SK-N-SH (cell line): Measurements from ENCODE around the gene MSN. TPM values are rescaled to one million over a fixed set of nuclear protein-coding genes. Genes with fewer than 3 reads are reported as not detected.

ENCODE experiments used
- CTCF ChIA-PET: fragments of 300-600, 350-600 bp; formaldehyde crosslinking; extraction: SDS; loops from one replicate; lab custom pipeline; 2021; lab: Yijun Ruan, JAX
- POLR2A ChIA-PET: fragments of 350-600 bp; sonication (Branson Sonifier 250); formaldehyde crosslinking; extraction: SDS; loops from one replicate; lab custom pipeline; 2020; ENCODE audit warnings: antibody characterized with exemption, inconsistent platforms; lab: Yijun Ruan, JAX
- DNase-seq: peaks from one replicate; pipeline ENCODE4 v3.0.0; 2012
- H2AFZ ChIP-seq: fragments of 200-600 bp; sonication (generic); 2 replicates; pipeline ENCODE4 v1.8.1; 2016; ENCODE audit warnings: antibody characterized with exemption, mild to moderate bottlenecking, low read depth
- H3F3A ChIP-seq: fragments of 200-600 bp; sonication (generic); replicated peaks from 2 replicates; pipeline ENCODE3; 2016; ENCODE audit warnings: antibody characterized with exemption, mild to moderate bottlenecking; ENCODE audit not compliant: insufficient read depth
- H3K27ac ChIP-seq, 2 experiments: fragments of 200-500 bp in 1 of 2; fragments of 200-600 bp in 1 of 2; sonication (Bioruptor generic) in 1 of 2; sonication (generic), shearing (Covaris generic) in 1 of 2; 2 replicates each; pipeline versions ENCODE4 v1.5.1 to v1.6.1; 2014 to 2016; ENCODE audit warnings: low read depth in 2 of 2, inconsistent platforms in 1 of 2, low read length in 1 of 2, mild to moderate bottlenecking in 1 of 2, mixed read lengths in 1 of 2
- H3K27me3 ChIP-seq: fragments of 200-600 bp; sonication (generic), shearing (Covaris generic); 2 replicates; pipeline ENCODE4 v1.6.1; 2016; ENCODE audit warnings: mixed run types; ENCODE audit not compliant: insufficient read depth
- H3K36me3 ChIP-seq, 2 experiments: fragments of 200-500 bp in 1 of 2; fragments of 200-600 bp in 1 of 2; sonication (Bioruptor generic) in 1 of 2; sonication (generic) in 1 of 2; replicated peaks in 1 of 2; 2 replicates each; pipeline versions ENCODE3 to v1.5.1; 2014 to 2016; ENCODE audit warnings: low read length in 1 of 2, mild to moderate bottlenecking in 1 of 2; ENCODE audit not compliant: insufficient read depth in 2 of 2, control insufficient read depth in 1 of 2
- H3K4me1 ChIP-seq, 2 experiments: fragments of 200-500 bp in 1 of 2; fragments of 200-600 bp in 1 of 2; sonication (Bioruptor generic) in 1 of 2; sonication (generic), shearing (Covaris generic) in 1 of 2; 2 replicates each; pipeline versions ENCODE4 v1.5.1 to v1.6.1; 2014 to 2016; ENCODE audit warnings: low read depth in 1 of 2, low read length in 1 of 2, mixed run types in 1 of 2; ENCODE audit not compliant: insufficient read depth in 2 of 2, control insufficient read depth in 1 of 2
- H3K4me2 ChIP-seq: fragments of 200-600 bp; sonication (generic), shearing (Covaris generic); 2 replicates; pipeline ENCODE4 v1.6.1; 2017; ENCODE audit warnings: mixed run types
- H3K4me3 ChIP-seq, 2 experiments: fragments of 200-500 bp in 1 of 2; fragments of 200-600 bp in 1 of 2; sonication (Bioruptor generic) in 1 of 2; sonication (generic), shearing (Covaris generic) in 1 of 2; 2 replicates each; pipeline versions ENCODE4 v1.5.1 to v1.8.1; 2014 to 2016; ENCODE audit warnings: low read depth in 2 of 2, inconsistent platforms in 1 of 2, low read length in 1 of 2, mild to moderate bottlenecking in 1 of 2, mixed read lengths in 1 of 2, moderate library complexity in 1 of 2
- H3K79me2 ChIP-seq: fragments of 200-600 bp; sonication (generic); 2 replicates; pipeline ENCODE4 v1.8.1; 2017; ENCODE audit warnings: mild to moderate bottlenecking; ENCODE audit not compliant: insufficient read depth
- H3K9ac ChIP-seq: fragments of 200-600 bp; sonication (generic); 2 replicates; pipeline ENCODE4 v1.6.1; 2017; ENCODE audit warnings: mixed run types
- H3K9me2 ChIP-seq: fragments of 200-600 bp; sonication (generic); 2 replicates; pipeline ENCODE4 v1.6.1; 2017; ENCODE audit warnings: mixed run types
- H3K9me3 ChIP-seq: fragments of 200-600 bp; sonication (generic); 2 replicates; pipeline ENCODE4 v1.6.1; 2017; ENCODE audit warnings: mixed run types, mild to moderate bottlenecking, moderate library complexity
- H4K20me1 ChIP-seq: fragments of 200-600 bp; sonication (generic); 2 replicates; pipeline ENCODE4 v1.6.1; 2017; ENCODE audit warnings: mild to moderate bottlenecking, mixed run types; ENCODE audit not compliant: insufficient read depth
- ELF1 ChIP-seq: IDR thresholded peaks from 2 replicates; pipeline ENCODE4 v1.4.0; 2012
- FOSL2 ChIP-seq: IDR thresholded peaks from 2 replicates; pipeline ENCODE4 v1.4.0; 2012; ENCODE audit warnings: low read depth, mild to moderate bottlenecking, moderate library complexity, borderline replicate concordance
- MXI1 ChIP-seq: IDR thresholded peaks from 2 replicates; pipeline ENCODE4 v1.6.1; 2012; ENCODE audit warnings: mild to moderate bottlenecking, low read depth, low read length, improper control_type of control experiment
- NFIC ChIP-seq: IDR thresholded peaks from 2 replicates; pipeline ENCODE4 v1.4.0; 2012; ENCODE audit warnings: borderline replicate concordance
- NRF1 ChIP-seq: IDR thresholded peaks from 2 replicates; pipeline ENCODE4 v1.6.1; 2012; ENCODE audit warnings: low read depth, mild to moderate bottlenecking, low read length
- PBX3 ChIP-seq: IDR thresholded peaks from 2 replicates; pipeline ENCODE4; 2012
- POLR2AphosphoS5 ChIP-seq: IDR thresholded peaks from 2 replicates; pipeline ENCODE4 v1.6.1; 2012; ENCODE audit warnings: low read depth, low read length
- RAD21 ChIP-seq: IDR thresholded peaks from 2 replicates; pipeline ENCODE4 v1.6.1; 2012; ENCODE audit warnings: mild to moderate bottlenecking, low read length
- REST ChIP-seq: IDR thresholded peaks from 2 replicates; pipeline ENCODE4 v1.6.1; 2012; ENCODE audit warnings: mild to moderate bottlenecking, low read depth, low read length, moderate library complexity
- RFX5 ChIP-seq: IDR thresholded peaks from 2 replicates; pipeline ENCODE4 v1.6.1; 2012; ENCODE audit warnings: mild to moderate bottlenecking, improper control_type of control experiment, low read length
- RXRA ChIP-seq: IDR thresholded peaks from 2 replicates; pipeline ENCODE4 v1.4.0; 2012; ENCODE audit warnings: low read depth, mild to moderate bottlenecking, borderline replicate concordance
- SIN3A ChIP-seq: IDR thresholded peaks from 2 replicates; pipeline ENCODE4 v1.6.1; 2012; ENCODE audit warnings: low read depth, mild to moderate bottlenecking, low read length, moderate library complexity, borderline replicate concordance
- SMC3 ChIP-seq: IDR thresholded peaks from 2 replicates; pipeline ENCODE4 v1.6.1; 2012; ENCODE audit warnings: low read depth, low read length, improper control_type of control experiment
- YY1 ChIP-seq: IDR thresholded peaks from 2 replicates; pipeline ENCODE4 v1.4.0; 2012; ENCODE audit warnings: low read depth, mild to moderate bottlenecking
- WGBS: methylation state at CpG from one replicate; pipeline ENCODE4 v1.1.6; 2017; ENCODE audit warnings: low lambda C conversion rate; 5-methylcytosine and 5-hydroxymethylcytosine counted together
- polyA plus RNA-seq, 3 experiments: library from polyadenylated mRNA; depleted of rRNA; stranded (reverse); fragments of >200 nt; gene quantifications; 2 replicates each; pipeline ENCODE4 v1.2.3, GENCODE V29; 2012

The MSN gene
- polyA plus RNA-seq, 1 of the 3 experiments (the other 2 are of a cell fraction) = 189 TPM

- TF ChIP-seq REST (no peak), SIN3A (no peak)
These were observed 105.4 kb downstream of the MSN start (continued) for GRCh38 chrX:65772842-65773241.

DNA sequence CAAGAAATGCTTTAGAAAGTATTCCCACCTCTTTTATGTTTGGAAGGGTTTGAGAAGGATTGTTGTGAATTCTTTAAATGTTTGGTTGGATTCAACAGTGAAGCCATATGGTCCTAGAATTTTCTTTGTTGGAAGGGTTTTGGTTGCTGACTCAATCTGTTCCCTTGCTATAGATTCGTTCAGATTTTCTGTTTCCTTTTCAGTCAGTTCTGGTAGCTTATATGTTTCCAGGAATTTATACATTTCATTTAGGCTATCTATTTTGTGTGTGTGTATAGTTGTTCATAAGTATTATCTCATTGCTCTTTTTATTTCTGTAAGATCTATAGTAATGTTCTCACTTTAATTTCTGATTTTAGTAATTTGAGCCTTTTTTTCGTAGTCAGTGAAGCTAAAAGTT, 114.4 kb downstream of the MSN start:
- no peaks in the 10 kb centered on the region for H3F3A ChIP-seq
- no peak overlapping the region for H3K27ac ChIP-seq
- no peaks in the 10 kb centered on the region for H3K79me2 ChIP-seq
- no peak overlapping the region for H3K4me2 ChIP-seq
- H3K4me1 ChIP-seq = no peaks in the 10 kb centered on the region
- H3K36me3 ChIP-seq = no peaks in the 10 kb centered on the region
- TF ChIP-seq SMC3 (no peak), RAD21 (no peak), MXI1 (no peak), ELF1 (no peak), NRF1 (no peak), REST (no peak)
- WGBS = 3% methylated on average over 2 of the region's 2 CpGs
- no peak overlapping the region for H3K4me3 ChIP-seq
- no peak for DNase-seq
- H3K9ac ChIP-seq = no peak overlapping the region
- H2AFZ ChIP-seq = no peak overlapping the region
- CTCF ChIA-PET = no interaction called here
- H3K9me2 ChIP-seq = no peaks in the 10 kb centered on the region
- H4K20me1 ChIP-seq = no peaks in the 10 kb centered on the region
- no peaks in the 10 kb centered on the region for H3K9me3 ChIP-seq
- POLR2A ChIA-PET = no interaction called here
- no peaks in the 10 kb centered on the region for H3K27me3 ChIP-seq

GRCh38 chrX:65783746-65784145, 116.3 kb downstream of the MSN start:
- H3F3A ChIP-seq = no peaks in the 10 kb centered on the region
- H3K9me3 ChIP-seq = no peaks in the 10 kb centered on the region
- no peaks in the 10 kb centered on the region for H3K36me3 ChIP-seq
- H3K9me2 ChIP-seq = no peaks in the 10 kb centered on the region
- H2AFZ ChIP-seq = no peak overlapping the region
- CTCF ChIA-PET = no interaction called here
- no peaks in the 10 kb centered on the region for H4K20me1 ChIP-seq
- no peak overlapping the region for H3K27ac ChIP-seq
- no peaks in the 10 kb centered on the region for H3K79me2 ChIP-seq
- H3K4me3 ChIP-seq = no peak overlapping the region
- H3K9ac ChIP-seq = no peak overlapping the region
- no peaks in the 10 kb centered on the region for H3K4me1 ChIP-seq
- 0% methylated on average over 1 of the region's 1 CpG for WGBS
- H3K27me3 ChIP-seq = no peaks in the 10 kb centered on the region
- no peak overlapping the region for H3K4me2 ChIP-seq
- POLR2A ChIA-PET = no interaction called here
- DNase-seq = no peak
- no peak for TF ChIP-seq RFX5
- TF ChIP-seq YY1 = no peak
- TF ChIP-seq PBX3 = no peak
- no peak for TF ChIP-seq RXRA
- TF ChIP-seq FOSL2 = no peak
- TF ChIP-seq REST = no peak
- no peak for TF ChIP-seq POLR2AphosphoS5
- no peak for TF ChIP-seq NFIC
- no peak for TF ChIP-seq MXI1
